ENCODE measurements around the gene P2RX3. TPM values are rescaled to one million over a fixed set of nuclear protein-coding genes. Genes with fewer than 3 reads are reported as not detected.
A peak's percentile ranks its signal among the peaks of the same experiment; 100 is the strongest.
"Not testable (repeated sequence)": the region's sequence is repeated elsewhere in the genome, so short reads cannot be mapped to it uniquely, and the experiment has no call there.

Gene P2RX3
- total RNA-seq, 1 donor from 2014 or later = not detected

DNA sequence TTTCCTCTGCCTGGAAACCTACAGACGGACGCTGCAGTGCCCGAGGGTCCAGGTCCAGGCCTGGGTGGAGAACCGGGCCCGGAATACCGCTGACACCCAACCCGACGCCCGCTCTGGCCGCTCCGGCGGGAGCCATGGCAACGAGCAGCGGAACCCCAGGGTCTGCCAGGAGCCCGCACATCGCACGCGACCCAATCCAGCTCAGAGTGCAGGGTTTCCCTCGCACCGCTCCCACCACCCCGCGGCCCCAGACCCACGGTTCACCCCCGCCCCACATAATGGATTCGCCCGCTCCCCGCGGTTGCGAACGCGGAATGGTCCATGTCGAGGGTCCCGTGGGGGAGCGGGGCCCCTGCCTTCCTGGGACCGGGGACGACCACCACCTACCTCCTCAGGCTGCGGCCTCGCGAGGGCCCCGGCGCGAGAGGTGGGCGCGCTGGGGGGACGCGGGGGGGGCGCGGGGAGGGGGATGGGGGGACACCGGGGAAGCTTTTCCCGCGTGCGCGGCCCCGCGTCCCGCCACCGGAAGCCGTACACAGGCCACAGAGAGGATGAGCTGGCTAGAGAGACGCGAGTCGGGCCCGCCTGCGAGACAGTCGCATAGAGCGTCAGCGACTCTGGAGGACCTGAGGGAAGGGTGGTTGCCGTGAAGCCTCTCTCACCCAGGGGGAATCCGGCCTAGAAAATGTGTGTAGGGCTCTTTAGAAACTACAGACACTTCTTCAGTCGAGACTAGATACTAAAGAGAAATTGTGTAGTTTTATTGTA lies 2.6 kb upstream of the P2RX3 start, which contains the start of gene SSRP1:
TSS of gene SSRP1 (minus strand) at position 550 of the 768 bp plus-strand sequence. CDS start 771 bp downstream, outside the sequence.
- DNase-seq (ENCODE audit: low read depth) (peak; percentile 77), FAIRE-seq (no peak)
- H3K79me2 ChIP-seq (ENCODE audit: insufficient read depth, low read length) = peaks cover 50% of the 10 kb centered on the region
- peaks cover 6% of the 10 kb centered on the region for H4K20me1 ChIP-seq (ENCODE audit: insufficient read depth, low read length)
- peak within 1 kb of the TSS; percentile 90 for H3K9ac ChIP-seq (ENCODE audit: low read length)
- no peaks in the 10 kb centered on the region for H3K9me3 ChIP-seq (ENCODE audit: insufficient read depth, low read depth, low read length)
- H3K4me2 ChIP-seq (ENCODE audit: low read length) = peak within 1 kb of the TSS; percentile 86
- peaks cover 29% of the 10 kb centered on the region for H3K36me3 ChIP-seq (ENCODE audit: insufficient read depth, low read length)
- no peak for TF ChIP-seq EZH2 (IDR thresholded peaks at IDR 0.05; ENCODE audit: insufficient read depth, low read length)
- TF ChIP-seq, protein P1, sequence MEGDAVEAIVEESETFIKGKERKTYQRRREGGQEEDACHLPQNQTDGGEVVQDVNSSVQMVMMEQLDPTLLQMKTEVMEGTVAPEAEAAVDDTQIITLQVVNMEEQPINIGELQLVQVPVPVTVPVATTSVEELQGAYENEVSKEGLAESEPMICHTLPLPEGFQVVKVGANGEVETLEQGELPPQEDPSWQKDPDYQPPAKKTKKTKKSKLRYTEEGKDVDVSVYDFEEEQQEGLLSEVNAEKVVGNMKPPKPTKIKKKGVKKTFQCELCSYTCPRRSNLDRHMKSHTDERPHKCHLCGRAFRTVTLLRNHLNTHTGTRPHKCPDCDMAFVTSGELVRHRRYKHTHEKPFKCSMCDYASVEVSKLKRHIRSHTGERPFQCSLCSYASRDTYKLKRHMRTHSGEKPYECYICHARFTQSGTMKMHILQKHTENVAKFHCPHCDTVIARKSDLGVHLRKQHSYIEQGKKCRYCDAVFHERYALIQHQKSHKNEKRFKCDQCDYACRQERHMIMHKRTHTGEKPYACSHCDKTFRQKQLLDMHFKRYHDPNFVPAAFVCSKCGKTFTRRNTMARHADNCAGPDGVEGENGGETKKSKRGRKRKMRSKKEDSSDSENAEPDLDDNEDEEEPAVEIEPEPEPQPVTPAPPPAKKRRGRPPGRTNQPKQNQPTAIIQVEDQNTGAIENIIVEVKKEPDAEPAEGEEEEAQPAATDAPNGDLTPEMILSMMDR (IDR thresholded peaks at IDR 0.05; ENCODE audit: insufficient read depth, low read depth, low read length) = no peak
- H3K27ac ChIP-seq (ENCODE audit: low read depth, low read length) = peak within 1 kb of the TSS; percentile 64
- peaks cover 14% of the 10 kb centered on the region for H3K27me3 ChIP-seq (ENCODE audit: insufficient read depth, low read length)
- Mint-ChIP-seq H3K27me3 (ENCODE audit: low read depth, unreplicated experiment) (peaks cover 17% of the 10 kb centered on the region), H3K9me3 (ENCODE audit: unreplicated experiment) (no peaks in the 10 kb centered on the region), H3K4me3 (ENCODE audit: unreplicated experiment) (peak within 1 kb of the TSS; percentile 94), H3K36me3 (ENCODE audit: low read depth, unreplicated experiment) (peaks cover 11% of the 10 kb centered on the region), H3K4me1 (ENCODE audit: low read depth, unreplicated experiment) (peaks cover 7% of the 10 kb centered on the region), H3K27ac (ENCODE audit: unreplicated experiment) (peak within 1 kb of the TSS; percentile 99)
- H3K4me1 ChIP-seq (ENCODE audit: insufficient read depth, low read length) = peaks cover 15% of the 10 kb centered on the region
- H3K4me3 ChIP-seq (ENCODE audit: insufficient read depth, low read depth, low read length) = peak within 1 kb of the TSS; percentile 76
- peak within 1 kb of the TSS; percentile 89 for H2AFZ ChIP-seq (ENCODE audit: low read depth, low read length)

DNA sequence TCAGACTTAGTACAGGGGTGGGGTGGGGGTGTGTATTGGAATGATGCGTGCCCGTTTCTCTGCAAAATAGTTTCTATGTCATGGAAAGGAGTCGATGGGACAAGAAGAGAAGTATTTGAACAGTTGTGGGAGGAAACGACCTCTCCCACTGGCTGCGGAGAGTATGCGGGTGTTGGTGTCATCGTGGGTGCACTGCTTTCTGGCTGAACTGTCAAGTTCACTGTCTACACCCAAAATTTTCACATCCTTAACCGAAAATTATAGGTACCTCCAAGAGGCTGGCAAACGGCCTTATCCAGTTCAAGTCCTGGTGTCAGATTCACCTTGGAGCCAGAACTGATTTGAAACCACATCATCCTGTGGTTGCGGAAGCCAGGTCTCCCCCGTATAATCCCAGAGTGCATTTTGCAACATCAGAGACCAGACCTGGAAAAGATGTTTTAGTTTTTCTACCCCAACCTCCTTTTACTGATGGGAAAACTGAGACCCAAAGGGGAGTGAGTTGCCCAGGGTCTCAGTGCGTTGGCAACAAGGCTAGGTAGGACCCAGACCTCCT lies 2.0 kb upstream of the P2RX3 start:
- no peak for TF ChIP-seq EZH2 (IDR thresholded peaks at IDR 0.05; ENCODE audit: insufficient read depth, low read length)
- TF ChIP-seq, protein P1 (IDR thresholded peaks at IDR 0.05; ENCODE audit: insufficient read depth, low read depth, low read length) = no peak
- Histone ChIP-seq H4K20me1 (ENCODE audit: insufficient read depth, low read length) (peaks cover 6% of the 10 kb centered on the region), H3K27ac (ENCODE audit: low read depth, low read length) (peak overlapping the region; percentile 64), H2AFZ (ENCODE audit: low read depth, low read length) (peak overlapping the region; percentile 89), H3K27me3 (ENCODE audit: insufficient read depth, low read length) (peaks cover 15% of the 10 kb centered on the region), H3K4me3 (ENCODE audit: insufficient read depth, low read depth, low read length) (peak overlapping the region; percentile 76), H3K4me1 (ENCODE audit: insufficient read depth, low read length) (peaks cover 15% of the 10 kb centered on the region), H3K4me2 (ENCODE audit: low read length) (peak overlapping the region; percentile 86), H3K9me3 (ENCODE audit: insufficient read depth, low read depth, low read length) (no peaks in the 10 kb centered on the region), H3K9ac (ENCODE audit: low read length) (peak overlapping the region; percentile 90), H3K79me2 (ENCODE audit: insufficient read depth, low read length) (peaks cover 50% of the 10 kb centered on the region), H3K36me3 (ENCODE audit: insufficient read depth, low read length) (peaks cover 22% of the 10 kb centered on the region)
- Mint-ChIP-seq H3K4me1 (ENCODE audit: low read depth, unreplicated experiment) (peaks cover 7% of the 10 kb centered on the region), H3K27ac (ENCODE audit: unreplicated experiment) (peak overlapping the region; percentile 99), H3K9me3 (ENCODE audit: unreplicated experiment) (no peaks in the 10 kb centered on the region), H3K36me3 (ENCODE audit: low read depth, unreplicated experiment) (peaks cover 11% of the 10 kb centered on the region), H3K27me3 (ENCODE audit: low read depth, unreplicated experiment) (peaks cover 19% of the 10 kb centered on the region), H3K4me3 (ENCODE audit: unreplicated experiment) (peak overlapping the region; percentile 94)
- FAIRE-seq (no peak), DNase-seq (ENCODE audit: low read depth) (no peak)

DNA sequence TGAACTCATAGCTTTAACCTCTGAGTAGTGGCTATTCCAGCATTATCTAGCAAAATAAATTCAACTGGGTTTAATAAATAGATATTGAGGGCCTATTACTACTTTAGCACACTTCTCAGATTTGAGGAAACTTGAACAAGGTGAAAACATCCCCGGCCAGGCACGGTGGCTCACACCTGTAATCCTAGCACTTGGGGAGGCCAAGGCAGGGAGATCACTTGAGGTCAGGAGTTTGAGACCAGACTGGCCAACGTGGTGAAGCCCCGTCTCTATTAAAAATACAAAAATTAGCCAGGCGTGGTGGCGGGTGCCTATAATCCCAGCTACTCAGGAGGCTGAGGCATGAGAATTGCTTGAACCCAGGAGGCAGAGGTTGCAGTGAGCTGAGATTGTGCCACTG lies 1.3 kb upstream of the P2RX3 start:
- H3K4me3 ChIP-seq (ENCODE audit: insufficient read depth, low read depth, low read length); H3K27ac ChIP-seq (ENCODE audit: low read depth, low read length); H2AFZ ChIP-seq (ENCODE audit: low read depth, low read length); DNase-seq (ENCODE audit: low read depth); FAIRE-seq; H3K4me1 Mint-ChIP-seq (ENCODE audit: low read depth, unreplicated experiment); H3K9me3 ChIP-seq (ENCODE audit: insufficient read depth, low read depth, low read length); H3K36me3 Mint-ChIP-seq (ENCODE audit: low read depth, unreplicated experiment); H4K20me1 ChIP-seq (ENCODE audit: insufficient read depth, low read length); H3K9me3 Mint-ChIP-seq (ENCODE audit: unreplicated experiment); H3K4me2 ChIP-seq (ENCODE audit: low read length); H3K9ac ChIP-seq (ENCODE audit: low read length): not testable (repeated sequence)
- Histone ChIP-seq H3K4me1 (ENCODE audit: insufficient read depth, low read length) (peaks cover 15% of the 10 kb centered on the region), H3K27me3 (ENCODE audit: insufficient read depth, low read length) (peaks cover 15% of the 10 kb centered on the region), H3K36me3 (ENCODE audit: insufficient read depth, low read length) (peaks cover 16% of the 10 kb centered on the region), H3K79me2 (ENCODE audit: insufficient read depth, low read length) (peaks cover 45% of the 10 kb centered on the region)
- Mint-ChIP-seq H3K4me3 (ENCODE audit: unreplicated experiment) (peak overlapping the region; percentile 94), H3K27ac (ENCODE audit: unreplicated experiment) (peak overlapping the region; percentile 99), H3K27me3 (ENCODE audit: low read depth, unreplicated experiment) (peaks cover 19% of the 10 kb centered on the region)

All from astrocyte (in vitro differentiated cells and primary cell).